HEK293 (cell line): ENCODE measurements around the gene PRKAG2.

Source experiments
- BCL11A ChIP-seq: fragments of 450-650 bp; formaldehyde crosslinking; IDR thresholded peaks from 2 replicates; pipeline ENCODE4 v1.5.1; 2016; ENCODE audit warnings: low read depth, missing biosample characterization, missing genetic modification characterization
- BCL6B ChIP-seq: fragments of 450-650 bp; formaldehyde crosslinking; IDR thresholded peaks from 2 replicates; pipeline ENCODE4 v1.5.1; 2017; ENCODE audit warnings: missing biosample characterization, missing genetic modification characterization
- CTCF ChIP-seq: fragments of 450-650 bp; formaldehyde crosslinking; IDR thresholded peaks from 2 replicates; pipeline ENCODE4 v1.5.1; 2016; ENCODE audit warnings: missing biosample characterization, missing genetic modification characterization
- ELK4 ChIP-seq: IDR thresholded peaks from 2 replicates; pipeline ENCODE4 v1.6.1; 2011; ENCODE audit warnings: mild to moderate bottlenecking, low read depth, low read length, borderline replicate concordance
- KLF10 ChIP-seq: fragments of 450-650 bp; IDR thresholded peaks from 2 replicates; pipeline ENCODE4 v1.5.1; 2018; ENCODE audit warnings: missing biosample characterization, mild to moderate bottlenecking, missing genetic modification characterization
- KLF8 ChIP-seq: fragments of 450-650 bp; formaldehyde crosslinking; IDR thresholded peaks from 2 replicates; pipeline ENCODE4 v1.5.1; 2016; ENCODE audit warnings: missing biosample characterization, missing genetic modification characterization
- TCF7L2 ChIP-seq: IDR thresholded peaks from 2 replicates; pipeline ENCODE4 v1.6.1; 2011; ENCODE audit warnings: low read depth, mild to moderate bottlenecking, inconsistent platforms, low read length, moderate library complexity, borderline replicate concordance
- ZEB2 ChIP-seq: fragments of 450-650 bp; formaldehyde crosslinking; IDR thresholded peaks from 2 replicates; pipeline ENCODE4 v1.5.1; 2016; ENCODE audit warnings: missing biosample characterization, missing genetic modification characterization
- ZNF423 ChIP-seq: fragments of 450-650 bp; formaldehyde crosslinking; IDR thresholded peaks from 2 replicates; pipeline ENCODE4 v1.5.1; 2016; ENCODE audit warnings: missing biosample characterization, missing genetic modification characterization
- ZSCAN30 ChIP-seq: fragments of 450-650 bp; IDR thresholded peaks from 2 replicates; pipeline ENCODE4 v1.5.1; 2018; ENCODE audit warnings: missing biosample characterization, mild to moderate bottlenecking, missing genetic modification characterization, moderate library complexity

GRCh38 chr7:151675196-151675920 is 201.6 kb downstream of the PRKAG2 start:
- TF ChIP-seq BCL6B (no peak), ZEB2 (tag by site-specific recombination) (no peak), ZSCAN30 (tag by site-specific recombination) (no peak), KLF8 (tag by site-specific recombination) (no peak), ZNF423 (no peak), KLF10 (tag by site-specific recombination) (no peak), CTCF (no peak), ELK4 (no peak), BCL11A (tag by site-specific recombination) (no peak), TCF7L2 (no peak)
